ENCODE data around the gene EGFL8. TPM values are rescaled to one million over a fixed set of nuclear protein-coding genes. Genes with fewer than 3 reads are reported as not detected.

Gene EGFL8
- total and polyA plus RNA-seq, 4 donors = 1.8 to 8.2 (median 1.9) TPM

DNA sequence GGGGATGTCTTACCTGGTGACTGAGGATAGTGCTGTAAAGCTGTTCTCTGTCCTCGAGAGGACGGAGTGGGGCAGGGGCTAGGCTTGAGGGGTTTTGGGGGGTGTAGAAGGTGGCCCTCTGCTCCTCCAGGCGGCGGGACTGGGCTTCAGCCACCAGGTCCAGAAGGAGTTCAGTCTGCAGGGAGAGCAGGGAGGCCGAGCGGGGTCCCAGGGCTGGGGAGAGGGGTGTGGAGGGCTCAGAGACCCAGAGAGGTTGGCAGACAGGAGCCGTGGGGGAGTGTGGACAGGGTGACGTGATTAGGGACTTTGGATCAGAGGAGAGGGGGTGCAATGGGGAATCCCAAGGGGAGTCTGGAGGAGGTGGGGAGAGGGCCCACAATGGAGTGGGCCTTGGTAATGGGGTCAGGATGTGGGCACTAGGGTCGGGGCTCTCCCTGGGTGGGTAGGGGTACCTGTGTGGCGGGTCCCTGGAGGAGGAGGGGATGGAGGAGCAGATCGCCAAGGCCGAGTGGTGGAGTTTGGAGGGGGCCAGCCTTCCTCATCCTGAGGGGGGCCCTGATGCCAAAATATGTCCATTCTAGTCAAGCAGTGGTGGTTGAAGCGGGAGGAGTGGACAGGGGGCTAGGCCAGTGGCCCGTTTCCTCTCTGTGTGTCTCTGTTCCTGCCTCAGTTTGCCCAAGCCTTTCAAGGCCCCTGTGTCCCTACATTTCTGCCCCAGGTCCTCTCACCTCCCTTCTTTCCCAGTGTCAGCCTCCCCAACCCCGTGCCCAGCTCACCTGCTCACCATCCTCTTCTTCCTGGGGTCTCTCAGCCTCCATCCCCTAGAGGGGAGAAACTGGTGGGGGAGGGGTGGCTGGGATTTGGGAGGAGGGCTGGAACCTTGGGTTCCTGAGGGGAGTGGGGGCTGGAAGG lies 27.6 kb downstream of the EGFL8 start:
- Histone ChIP-seq H3K9me3 (ENCODE audit: control insufficient read depth in 4 of 4, low read length in 3 of 4) (no peaks in the 10 kb centered on the region), H3K4me3 (ENCODE audit: low read depth in 1 of 3, low read length in 3 of 3) (peak overlapping the region in 2 of 3 donors; percentile 37 to 40), H3K27ac (ENCODE audit: low read depth in 1 of 2, low read length in 2 of 2) (peak overlapping the region; percentile 75 to 97), H3K27me3 (ENCODE audit: control insufficient read depth in 4 of 4, insufficient read depth in 4 of 4, low read length in 3 of 4) (no peaks in the 10 kb centered on the region), H3K36me3 (ENCODE audit: control insufficient read depth in 4 of 4, insufficient read depth in 3 of 4, low read depth in 1 of 4, low read length in 3 of 4) (peaks cover 0 to 8% (median 6%) of the 10 kb centered on the region in 4 donors), H3K4me1 (ENCODE audit: control insufficient read depth in 4 of 4, insufficient read depth in 4 of 4, low read length in 3 of 4) (peaks cover 8 to 42% (median 27%) of the 10 kb centered on the region in 4 donors), H3K9ac (ENCODE audit: low read depth in 1 of 2, low read length in 2 of 2) (peak overlapping the region; percentile 48 to 73)
- TF ChIP-seq MAX (IDR thresholded peaks at IDR 0.05) (no peak), FOXA2 (IDR thresholded peaks at IDR 0.05) (no peak), GABPA (IDR thresholded peaks at IDR 0.05 in 1 of 2, conservative IDR thresholded peaks at IDR 0.05 in 1 of 2) (no peak), RAD21 (IDR thresholded peaks at IDR 0.05) (no peak), HNF4A (conservative IDR thresholded peaks at IDR 0.05) (no peak), FOXA1 (IDR thresholded peaks at IDR 0.05) (no peak), HNF4G (IDR thresholded peaks at IDR 0.05) (no peak), TAF1 (conservative IDR thresholded peaks at IDR 0.05) (no peak), EGR1 (IDR thresholded peaks at IDR 0.05; ENCODE audit: low read depth in 2 of 2) (no peak), YY1 (IDR thresholded peaks at IDR 0.05) (no peak), REST (IDR thresholded peaks at IDR 0.05) (no peak), NR2F2 (IDR thresholded peaks at IDR 0.05) (no peak), JUND (IDR thresholded peaks at IDR 0.05) (no peak), CTCF (IDR thresholded peaks at IDR 0.05; ENCODE audit: low read depth, low read length, missing input control) (no peak), RXRA (IDR thresholded peaks at IDR 0.05) (no peak), SP1 (IDR thresholded peaks at IDR 0.05) (no peak)
- TF ChIP-seq, protein P1, sequence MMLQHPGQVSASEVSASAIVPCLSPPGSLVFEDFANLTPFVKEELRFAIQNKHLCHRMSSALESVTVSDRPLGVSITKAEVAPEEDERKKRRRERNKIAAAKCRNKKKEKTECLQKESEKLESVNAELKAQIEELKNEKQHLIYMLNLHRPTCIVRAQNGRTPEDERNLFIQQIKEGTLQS (IDR thresholded peaks at IDR 0.05) = no peak
- TF ChIP-seq, protein P2, sequence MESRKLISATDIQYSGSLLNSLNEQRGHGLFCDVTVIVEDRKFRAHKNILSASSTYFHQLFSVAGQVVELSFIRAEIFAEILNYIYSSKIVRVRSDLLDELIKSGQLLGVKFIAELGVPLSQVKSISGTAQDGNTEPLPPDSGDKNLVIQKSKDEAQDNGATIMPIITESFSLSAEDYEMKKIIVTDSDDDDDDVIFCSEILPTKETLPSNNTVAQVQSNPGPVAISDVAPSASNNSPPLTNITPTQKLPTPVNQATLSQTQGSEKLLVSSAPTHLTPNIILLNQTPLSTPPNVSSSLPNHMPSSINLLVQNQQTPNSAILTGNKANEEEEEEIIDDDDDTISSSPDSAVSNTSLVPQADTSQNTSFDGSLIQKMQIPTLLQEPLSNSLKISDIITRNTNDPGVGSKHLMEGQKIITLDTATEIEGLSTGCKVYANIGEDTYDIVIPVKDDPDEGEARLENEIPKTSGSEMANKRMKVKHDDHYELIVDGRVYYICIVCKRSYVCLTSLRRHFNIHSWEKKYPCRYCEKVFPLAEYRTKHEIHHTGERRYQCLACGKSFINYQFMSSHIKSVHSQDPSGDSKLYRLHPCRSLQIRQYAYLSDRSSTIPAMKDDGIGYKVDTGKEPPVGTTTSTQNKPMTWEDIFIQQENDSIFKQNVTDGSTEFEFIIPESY (IDR thresholded peaks at IDR 0.05) = no peak
- DNase-seq (ENCODE audit: low spot score) = no peak
- WGBS = 77% methylated on average over 15 of the region's 15 CpGs
